ES-I3 (cell line): ENCODE results near the gene ALOX12B.

Experiments
- H3K36me3 ChIP-seq: 2 replicates; pipeline ENCODE4 v1.6.1; 2013; ENCODE audit warnings: mild to moderate bottlenecking, low read length, control low read depth, moderate library complexity; ENCODE audit not compliant: insufficient read depth
- H3K4me1 ChIP-seq: 2 replicates; pipeline ENCODE4 v1.6.1; 2013; ENCODE audit warnings: mild to moderate bottlenecking, control low read depth, low read length; ENCODE audit not compliant: insufficient read depth
- H3K9ac ChIP-seq: 2 replicates; pipeline ENCODE4 v1.6.1; 2013; ENCODE audit warnings: low read depth, mild to moderate bottlenecking, low read length, moderate library complexity
- H3K9me3 ChIP-seq: 2 replicates; pipeline ENCODE4 v1.6.1; 2013; ENCODE audit warnings: mild to moderate bottlenecking, low read length, moderate library complexity; ENCODE audit not compliant: control insufficient read depth, insufficient read depth

ALOX12B gene

DNA sequence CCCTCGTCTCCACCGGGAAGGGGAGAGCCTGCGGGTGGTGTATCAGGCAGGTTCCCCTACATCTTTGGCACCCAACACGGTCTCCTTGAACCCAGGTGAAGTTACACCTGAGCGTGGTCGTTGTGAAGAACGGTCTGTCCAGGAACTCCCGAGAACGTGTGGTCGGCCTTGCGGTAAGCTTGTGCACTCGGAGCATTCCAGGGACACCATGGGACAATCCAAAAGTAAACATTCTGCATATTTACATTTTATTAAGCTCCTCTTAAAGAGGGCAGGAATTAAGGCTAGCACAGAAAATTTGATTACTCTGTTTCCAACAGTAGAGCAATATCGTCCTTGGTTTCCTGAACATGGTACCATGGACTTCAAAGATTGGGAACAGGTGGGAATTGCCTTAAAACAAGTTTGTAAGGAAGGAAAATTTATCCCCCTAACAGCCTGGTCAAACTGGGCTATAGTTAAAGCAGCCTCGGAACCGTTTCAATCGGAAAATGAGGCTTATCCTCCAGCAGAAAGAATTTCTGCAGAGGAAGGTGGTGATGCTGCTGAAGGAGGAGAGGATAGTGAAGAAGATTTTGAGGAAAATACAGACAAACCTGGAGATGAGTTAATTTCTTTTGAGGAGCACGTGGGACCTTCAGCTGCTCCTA is 30.4 kb downstream of the ALOX12B start:
- H3K36me3 ChIP-seq, result no peaks in the 10 kb centered on the region
- no peaks in the 10 kb centered on the region for H3K9me3 ChIP-seq
- H3K9ac ChIP-seq, result no peak overlapping the region
- H3K4me1 ChIP-seq, result no peaks in the 10 kb centered on the region; the same call in 1 of the 2 replicates

DNA sequence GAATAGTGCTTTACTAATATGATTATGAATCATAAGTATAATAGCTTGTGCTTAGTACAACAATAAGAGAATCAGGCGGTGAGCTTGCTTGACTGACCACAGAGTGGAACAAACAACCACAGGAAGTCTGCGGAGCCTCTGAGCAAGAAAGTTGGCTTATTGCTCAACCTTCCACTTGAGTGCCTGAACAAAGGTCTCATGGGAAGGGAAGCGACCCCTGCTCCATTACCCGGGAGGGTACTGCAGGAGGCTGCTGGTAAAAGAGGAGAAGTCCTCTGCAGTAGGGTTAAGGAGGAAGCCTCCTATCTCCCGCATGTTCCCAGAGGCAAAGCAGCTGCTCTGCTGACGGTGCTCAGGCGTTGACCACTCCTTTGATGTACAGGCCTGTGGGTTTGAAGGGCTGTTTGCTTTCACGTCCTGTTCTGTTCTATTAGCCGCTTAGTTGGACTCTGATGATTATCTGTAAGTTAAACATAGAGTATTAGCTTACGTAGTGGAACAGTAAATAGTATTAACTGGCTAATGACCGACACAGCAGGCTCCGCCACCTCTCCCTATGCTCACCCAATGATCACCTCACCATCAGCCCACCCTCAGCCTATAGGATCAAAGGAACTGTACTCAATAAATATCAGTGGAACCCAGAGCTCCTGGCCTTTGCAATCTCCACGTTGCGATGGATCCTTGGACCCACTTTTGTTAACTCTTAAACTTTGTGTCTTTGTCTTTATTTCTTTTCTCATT is 31.1 kb downstream of the ALOX12B start:
- H3K9ac ChIP-seq, result no peak overlapping the region
- H3K36me3 ChIP-seq, result no peaks in the 10 kb centered on the region
- no peaks in the 10 kb centered on the region for H3K9me3 ChIP-seq
- H3K4me1 ChIP-seq, result no peaks in the 10 kb centered on the region; the same call in 1 of the 2 replicates

DNA sequence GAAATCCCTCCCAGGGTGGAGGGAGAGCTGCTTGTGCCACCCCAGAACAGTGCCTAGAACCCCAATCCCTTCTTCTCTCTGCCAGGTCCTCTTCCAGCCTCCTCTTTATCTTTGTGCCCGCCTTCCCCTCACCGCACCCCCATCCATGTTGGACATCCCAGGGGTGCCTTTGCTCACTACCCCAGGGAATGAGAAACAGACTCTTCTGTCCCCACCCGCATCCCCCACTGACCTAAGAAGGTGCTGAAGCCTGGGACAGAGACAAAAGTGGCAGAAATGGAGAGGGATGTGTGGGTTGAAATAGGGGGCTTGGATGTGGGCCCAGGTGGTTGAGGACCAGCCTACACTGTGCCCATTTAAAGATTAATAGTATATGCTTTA is 31.7 kb downstream of the ALOX12B start:
- H3K9ac ChIP-seq, result no peak overlapping the region
- H3K9me3 ChIP-seq, result no peaks in the 10 kb centered on the region
- H3K36me3 ChIP-seq, result no peaks in the 10 kb centered on the region
- H3K4me1 ChIP-seq, result no peaks in the 10 kb centered on the region; the same call in 1 of the 2 replicates

DNA sequence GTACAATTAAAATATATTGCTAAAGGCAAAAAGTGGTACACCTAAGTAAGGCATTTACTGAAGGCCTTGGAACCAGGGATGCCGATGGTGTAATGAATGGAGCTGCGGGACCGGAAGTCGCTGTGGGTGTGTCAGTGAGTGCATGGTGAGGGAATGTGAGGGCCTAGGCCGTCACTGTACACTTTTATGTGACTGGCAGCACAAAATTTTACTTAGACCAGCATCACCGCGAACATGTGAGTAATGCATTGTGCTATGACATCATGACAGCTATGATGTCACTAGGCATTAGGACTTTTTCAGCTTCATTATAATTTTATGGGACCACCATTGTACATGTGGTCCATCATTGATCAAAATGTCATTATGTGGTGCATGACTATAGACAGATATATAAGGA is 33.9 kb downstream of the ALOX12B start:
- no peaks in the 10 kb centered on the region for H3K9me3 ChIP-seq
- H3K9ac ChIP-seq, result no peak overlapping the region
- no peaks in the 10 kb centered on the region for H3K4me1 ChIP-seq
- H3K36me3 ChIP-seq, result no peaks in the 10 kb centered on the region

DNA sequence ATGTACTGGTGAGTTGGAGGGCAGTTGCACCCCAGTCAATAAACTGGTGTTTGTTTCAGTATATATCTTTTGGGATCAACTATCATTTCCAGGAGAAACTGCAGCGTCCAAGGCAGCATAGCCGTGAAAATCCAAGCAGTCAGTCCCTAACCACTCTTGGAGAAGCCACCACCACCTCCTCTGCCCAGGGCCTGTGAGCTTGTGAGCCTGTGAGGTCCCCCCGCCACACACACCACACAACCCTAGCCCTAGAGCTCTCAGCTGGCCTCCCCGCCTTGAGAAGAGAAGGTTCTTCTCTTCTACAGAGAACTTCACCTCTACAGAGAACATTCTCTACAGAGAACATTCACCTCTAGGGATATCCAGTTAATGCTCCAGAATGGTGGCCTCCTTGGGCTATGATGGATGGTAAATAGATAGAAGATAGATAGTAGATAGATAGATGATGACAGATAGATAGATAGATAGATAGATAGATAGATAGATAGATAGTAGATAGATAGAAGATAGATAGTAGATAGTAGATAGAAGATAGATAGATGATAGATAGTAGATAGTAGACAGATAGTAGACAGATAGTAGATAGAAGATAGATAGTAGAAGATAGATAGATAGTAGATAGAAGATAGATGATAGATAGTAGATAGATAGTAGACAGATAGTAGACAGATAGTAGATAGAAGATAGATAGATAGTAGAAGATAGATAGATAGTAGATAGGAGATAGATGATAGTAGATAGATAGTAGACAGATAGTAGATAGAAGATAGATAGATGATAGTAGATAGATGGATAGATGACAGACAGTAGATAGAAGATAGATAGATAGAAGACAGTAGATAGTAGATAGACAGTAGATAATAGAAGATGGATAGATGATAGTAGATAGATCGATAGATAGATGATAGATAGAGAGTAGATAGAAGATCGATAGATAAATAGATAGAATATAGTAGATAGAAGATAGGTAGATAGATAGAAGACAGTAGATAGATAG is 35.0 kb downstream of the ALOX12B start:
- H3K4me1 ChIP-seq, result no peaks in the 10 kb centered on the region
- H3K9ac ChIP-seq, result no peak overlapping the region
- no peaks in the 10 kb centered on the region for H3K36me3 ChIP-seq
- no peaks in the 10 kb centered on the region for H3K9me3 ChIP-seq

DNA sequence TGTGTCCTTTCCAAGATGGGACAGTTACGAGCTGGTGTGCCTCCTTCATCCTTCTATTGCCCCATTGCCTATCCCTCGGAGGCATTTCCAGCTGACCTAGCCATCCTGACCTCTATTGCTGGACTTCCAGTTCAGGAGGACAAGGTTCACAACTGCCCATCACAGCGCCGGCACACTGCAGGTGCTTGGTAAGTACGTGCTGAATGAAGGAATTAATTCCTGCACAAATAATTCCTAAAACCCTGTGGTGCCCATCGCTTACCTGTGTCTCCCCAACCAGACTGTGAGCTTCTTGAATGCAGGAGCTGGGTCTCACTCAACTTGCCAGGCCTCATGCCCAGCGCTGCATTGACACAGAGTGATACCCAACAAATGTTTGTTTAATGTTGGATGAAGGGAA is 35.7 kb downstream of the ALOX12B start:
- Histone ChIP-seq H3K4me1 (no peaks in the 10 kb centered on the region), H3K9me3 (no peaks in the 10 kb centered on the region), H3K36me3 (no peaks in the 10 kb centered on the region), H3K9ac (no peak overlapping the region)

DNA sequence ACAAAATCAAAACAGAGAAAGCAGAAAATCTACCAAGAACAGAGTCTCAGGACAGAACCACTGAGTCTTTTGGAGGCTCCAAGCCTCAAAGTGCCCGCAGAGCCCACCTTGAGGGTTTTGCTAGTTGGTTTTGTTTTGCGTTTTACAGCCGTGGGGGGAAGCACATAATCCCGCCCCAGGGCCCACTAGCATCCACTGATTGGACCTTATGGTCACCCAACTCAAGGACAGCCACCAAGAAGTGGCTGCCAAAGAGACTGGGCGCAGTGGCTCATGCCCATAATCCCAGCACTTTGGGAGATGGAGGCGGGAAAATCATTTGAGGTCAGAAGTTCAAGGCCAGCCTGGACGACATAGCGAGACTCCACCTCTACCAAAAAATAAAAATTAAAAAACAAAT is 38.8 kb downstream of the ALOX12B start:
- Histone ChIP-seq H3K36me3 (no peaks in the 10 kb centered on the region), H3K9ac (no peak overlapping the region), H3K4me1 (no peaks in the 10 kb centered on the region), H3K9me3 (no peaks in the 10 kb centered on the region)

DNA sequence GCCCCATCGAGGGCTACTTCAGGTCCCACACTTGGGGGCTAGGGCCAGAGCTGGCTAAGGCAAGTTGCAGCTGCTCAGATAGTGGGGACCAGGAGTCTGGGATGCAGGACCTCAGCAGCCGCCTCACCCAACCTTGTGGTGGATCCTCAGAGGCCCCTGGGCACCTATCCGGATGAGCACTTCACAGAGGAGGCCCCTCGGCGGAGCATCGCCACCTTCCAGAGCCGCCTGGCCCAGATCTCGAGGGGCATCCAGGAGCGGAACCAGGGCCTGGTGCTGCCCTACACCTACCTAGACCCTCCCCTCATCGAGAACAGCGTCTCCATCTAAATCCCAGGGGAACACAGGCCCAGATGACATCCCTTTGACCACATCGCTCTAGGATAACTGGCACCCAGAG is 39.3 kb downstream of the ALOX12B start:
- Histone ChIP-seq H3K9ac (no peak overlapping the region), H3K9me3 (no peaks in the 10 kb centered on the region), H3K36me3 (no peaks in the 10 kb centered on the region), H3K4me1 (no peaks in the 10 kb centered on the region)

DNA sequence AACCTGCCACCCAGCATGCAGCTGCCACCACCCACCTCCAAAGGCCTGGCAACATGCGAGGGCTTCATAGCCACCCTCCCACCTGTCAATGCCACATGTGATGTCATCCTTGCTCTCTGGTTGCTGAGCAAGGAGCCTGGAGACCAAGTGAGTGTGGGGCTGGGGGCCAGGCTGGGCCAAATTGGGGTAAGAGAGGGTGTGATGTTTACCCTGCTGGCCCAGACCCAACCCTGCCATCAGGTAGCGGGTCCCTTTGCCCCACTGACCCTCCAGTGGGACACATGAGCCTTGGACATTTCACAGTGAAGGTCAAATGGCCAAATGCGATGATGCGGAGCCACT is 39.8 kb downstream of the ALOX12B start:
- H3K4me1 ChIP-seq, result no peaks in the 10 kb centered on the region
- no peaks in the 10 kb centered on the region for H3K36me3 ChIP-seq
- H3K9ac ChIP-seq, result no peak overlapping the region
- H3K9me3 ChIP-seq, result no peaks in the 10 kb centered on the region

DNA sequence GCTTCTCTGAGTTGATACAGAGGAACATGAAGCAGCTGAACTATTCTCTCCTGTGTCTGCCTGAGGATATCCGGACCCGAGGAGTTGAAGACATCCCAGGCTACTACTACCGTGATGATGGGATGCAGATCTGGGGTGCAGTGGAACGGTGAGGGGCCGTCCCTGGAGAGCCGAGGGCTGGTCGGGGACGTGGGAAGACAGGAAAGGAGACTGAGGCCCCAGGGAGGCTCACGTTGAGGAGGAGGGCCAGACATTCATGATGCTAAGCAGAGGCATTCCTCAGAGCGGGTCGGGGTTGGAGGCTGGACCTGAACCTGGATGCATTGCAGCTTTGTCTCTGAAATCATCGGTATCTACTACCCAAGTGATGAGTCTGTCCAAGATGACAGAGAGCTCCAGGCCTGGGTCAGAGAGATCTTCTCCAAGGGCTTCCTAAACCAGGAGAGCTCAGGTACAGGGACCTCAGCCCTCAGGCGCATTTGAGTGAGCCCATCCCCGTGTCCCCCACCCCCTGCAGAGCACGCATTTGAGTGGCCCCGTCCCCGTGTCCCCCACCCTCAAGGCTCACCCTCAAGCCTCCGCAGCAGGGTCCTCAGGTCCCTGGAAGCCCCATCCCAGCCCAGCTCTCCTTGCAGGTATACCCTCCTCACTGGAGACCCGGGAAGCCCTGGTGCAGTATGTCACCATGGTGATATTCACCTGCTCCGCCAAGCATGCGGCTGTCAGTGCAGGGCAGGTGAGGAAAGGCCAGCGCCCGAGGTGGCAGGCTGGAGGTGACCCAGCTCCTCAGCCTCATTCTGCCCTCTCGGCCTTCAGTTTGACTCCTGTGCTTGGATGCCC is 40.4 kb downstream of the ALOX12B start:
- no peaks in the 10 kb centered on the region for H3K36me3 ChIP-seq
- H3K9me3 ChIP-seq, result no peaks in the 10 kb centered on the region
- H3K9ac ChIP-seq, result no peak overlapping the region
- no peaks in the 10 kb centered on the region for H3K4me1 ChIP-seq

DNA sequence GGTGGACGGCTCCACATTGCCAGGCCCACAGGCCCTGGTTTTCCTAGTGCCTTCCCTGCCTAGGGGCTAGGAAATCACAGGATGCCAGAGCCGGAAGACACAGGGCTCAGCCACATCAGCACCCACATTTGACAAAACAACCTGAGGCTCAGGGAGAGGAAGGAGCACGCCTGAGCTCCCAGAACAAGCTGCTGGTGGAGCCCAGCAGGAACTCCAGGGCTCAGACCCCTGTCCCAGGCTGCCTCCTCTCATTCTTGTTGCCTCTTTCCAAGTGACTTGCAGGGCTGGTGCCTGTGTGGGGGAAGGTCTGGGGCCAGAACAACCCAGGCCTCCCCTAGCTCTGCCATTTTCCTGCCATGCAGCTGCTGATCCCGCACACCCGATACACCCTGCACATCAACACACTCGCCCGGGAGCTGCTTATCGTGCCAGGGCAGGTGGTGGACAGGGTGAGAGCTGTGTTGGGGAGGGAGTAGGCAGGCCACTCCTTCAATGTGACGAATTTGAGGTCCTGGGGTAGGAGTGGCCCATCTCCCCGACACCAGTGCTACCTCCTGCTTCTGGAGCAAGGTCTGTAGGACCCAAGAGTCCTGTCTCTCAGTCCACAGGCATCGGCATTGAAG is 41.1 kb downstream of the ALOX12B start:
- no peaks in the 10 kb centered on the region for H3K9me3 ChIP-seq
- H3K9ac ChIP-seq, result no peak overlapping the region
- H3K36me3 ChIP-seq, result no peaks in the 10 kb centered on the region
- no peaks in the 10 kb centered on the region for H3K4me1 ChIP-seq

DNA sequence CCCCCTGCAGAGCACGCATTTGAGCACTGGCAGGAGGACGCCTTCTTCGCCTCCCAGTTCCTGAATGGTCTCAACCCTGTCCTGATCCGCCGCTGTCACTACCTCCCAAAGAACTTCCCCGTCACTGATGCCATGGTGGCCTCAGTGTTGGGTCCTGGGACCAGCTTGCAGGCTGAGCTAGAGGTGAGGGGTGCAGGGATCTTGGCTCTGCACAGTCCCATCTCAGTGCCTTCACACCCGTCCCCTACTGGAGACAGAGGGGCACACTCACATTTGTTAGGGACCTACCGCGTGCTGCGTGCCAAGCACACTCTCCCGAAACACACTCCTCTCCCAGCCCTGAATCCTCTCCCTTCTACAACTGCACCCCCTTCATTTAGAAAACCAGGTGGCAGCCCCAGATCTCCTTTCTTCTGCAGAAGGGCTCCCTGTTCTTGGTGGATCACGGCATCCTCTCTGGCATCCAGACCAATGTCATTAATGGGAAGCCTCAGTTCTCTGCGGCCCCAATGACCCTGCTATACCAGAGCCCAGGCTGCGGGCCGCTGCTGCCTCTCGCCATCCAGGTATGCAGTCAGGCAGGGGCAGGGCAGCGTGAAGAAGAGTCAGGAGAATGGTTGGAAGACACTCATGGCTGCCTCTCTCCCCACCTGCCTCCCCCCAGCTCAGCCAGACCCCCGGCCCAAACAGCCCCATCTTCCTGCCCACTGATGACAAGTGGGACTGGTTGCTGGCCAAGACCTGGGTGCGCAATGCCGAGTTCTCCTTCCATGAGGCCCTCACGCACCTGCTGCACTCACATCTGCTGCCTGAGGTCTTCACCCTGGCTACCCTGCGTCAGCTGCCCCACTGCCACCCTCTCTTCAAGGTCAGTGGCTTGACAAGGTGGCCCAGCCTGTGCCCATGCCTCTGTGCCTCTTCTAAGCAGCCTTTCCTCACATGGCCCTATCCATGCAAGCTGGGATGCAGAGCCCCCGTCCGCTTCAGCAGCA is 42.4 kb downstream of the ALOX12B start:
- Histone ChIP-seq H3K9ac (no peak overlapping the region), H3K9me3 (no peaks in the 10 kb centered on the region), H3K36me3 (no peaks in the 10 kb centered on the region), H3K4me1 (no peaks in the 10 kb centered on the region)

DNA sequence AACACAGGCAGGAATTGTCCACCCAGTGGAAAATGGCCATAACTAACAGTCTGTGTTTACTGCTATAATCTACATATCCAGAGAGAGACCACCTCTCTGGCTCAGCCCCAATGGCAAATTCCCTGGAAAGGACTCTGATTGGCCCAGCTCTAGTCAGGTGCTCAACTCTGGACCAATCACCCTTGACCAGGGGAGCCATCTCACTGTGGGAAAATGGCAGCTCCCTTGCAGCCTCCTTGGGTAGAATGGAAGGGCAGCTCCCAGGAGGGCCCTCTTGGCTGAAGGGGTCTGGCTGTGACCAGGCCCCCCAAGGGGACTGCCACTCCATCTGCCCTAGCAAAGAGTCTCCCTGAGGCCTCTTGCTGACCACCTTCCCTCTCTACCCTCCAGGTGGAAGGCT is 45.5 kb downstream of the ALOX12B start:
- Histone ChIP-seq H3K4me1 (no peaks in the 10 kb centered on the region), H3K9ac (no peak overlapping the region), H3K9me3 (no peaks in the 10 kb centered on the region), H3K36me3 (no peaks in the 10 kb centered on the region)
